H1 (cell line): ENCODE data around the gene GRB7. TPM values are rescaled to one million over a fixed set of nuclear protein-coding genes. Genes with fewer than 3 reads are reported as not detected.

Experiments used
- BCL11A ChIP-seq, 2 experiments: IDR thresholded peaks; one replicate each; pipeline ENCODE4 v1.6.1; 2011; ENCODE audit warnings: low read depth in 2 of 2, low read length in 2 of 2, mild to moderate bottlenecking in 2 of 2
- CHD7 ChIP-seq: fragments of 300-600 bp; sonication (generic); IDR thresholded peaks from 2 replicates; pipeline ENCODE4 v1.7.1; 2012; ENCODE audit warnings: low read length, moderate library complexity, mild to moderate bottlenecking, inconsistent platforms; ENCODE audit not compliant: insufficient replicate concordance
- POLR2AphosphoS5 ChIP-seq: IDR thresholded peaks from 2 replicates; pipeline ENCODE4 v1.6.1; 2011; ENCODE audit warnings: low read depth, low read length
- RNF2 ChIP-seq: fragments of 200-900, 300-1000 bp; sonication (generic); IDR thresholded peaks from 2 replicates; pipeline ENCODE4 v1.7.1; 2016; ENCODE audit warnings: borderline replicate concordance, low read depth, mild to moderate bottlenecking, antibody characterized with exemption, low read length; ENCODE audit not compliant: poor library complexity, severe bottlenecking; ENCODE audit errors: missing control alignments
- SP2 ChIP-seq: IDR thresholded peaks from 2 replicates; pipeline ENCODE4 v1.6.1; 2012; ENCODE audit warnings: mild to moderate bottlenecking, low read length, inconsistent platforms
- SP4 ChIP-seq: IDR thresholded peaks from 2 replicates; pipeline ENCODE4 v1.6.1; 2012; ENCODE audit warnings: low read length, inconsistent platforms
- TAF7 ChIP-seq: optimal IDR thresholded peaks from 2 replicates; pipeline ENCODE3; 2011; ENCODE audit warnings: low read depth, mild to moderate bottlenecking, inconsistent platforms, low read length, moderate library complexity, borderline replicate concordance
- YY1 ChIP-seq: IDR thresholded peaks from 2 replicates; pipeline ENCODE4 v1.6.1; 2011; ENCODE audit warnings: low read depth, mild to moderate bottlenecking, low read length
- polyA plus RNA-seq, 7 experiments: library from polyadenylated mRNA; depleted of rRNA in 3 of 7; stranded (reverse) in 5 of 7; unstranded in 2 of 7; fragments of >200 nt in 5 of 7; fragments of 200-250 nt in 2 of 7; gene quantifications; 1 replicate in 5 of 7; 2 replicates in 1 of 7; 4 replicates in 1 of 7; pipeline versions ENCODE4 v1.2.1 to v1.2.3, GENCODE V29; 2011 to 2013; ENCODE audit warnings: missing spikeins in 2 of 7, mixed read lengths in 2 of 7
- total RNA-seq: library from RNA; stranded (reverse); fragmentation: NEBNext Ultra II Directional; extraction: Animal tissue kit (Norgen Biotek cat#: 25700); gene quantifications from 2 replicates; pipeline ENCODE4 v1.2.1, GENCODE V29; 2021

GRB7 gene
- total and polyA plus RNA-seq, 2 of the 8 experiments (the other 6 are each of a cell fraction or from before 2014, with no cell fraction given), result 32.2 to 41.5 TPM

GRCh38 chr17:39765766-39766165 lies 28.0 kb downstream of the GRB7 start (continued):
- TF ChIP-seq CHD7, result no peak
- TF ChIP-seq SP4, result no peak
- TF ChIP-seq YY1, result no peak
- no peak for TF ChIP-seq TAF7
- no peak for TF ChIP-seq BCL11A (IDR thresholded peaks at IDR 0.05; ENCODE audit: low read depth in 2 of 2, low read length in 2 of 2)
- TF ChIP-seq SP2, result no peak
- TF ChIP-seq RNF2, result no peak
- TF ChIP-seq POLR2AphosphoS5, result no peak
